GM18870 (cell line): ENCODE data around the gene TIMM21.

Experiments used
- ATAC-seq: cut with Tn5 transposase; IDR thresholded peaks from one replicate; pipeline ENCODE4 v1.9.1; 2021; ENCODE audit warnings: moderate library complexity; ENCODE audit not compliant: unreplicated experiment

TIMM21 gene

DNA sequence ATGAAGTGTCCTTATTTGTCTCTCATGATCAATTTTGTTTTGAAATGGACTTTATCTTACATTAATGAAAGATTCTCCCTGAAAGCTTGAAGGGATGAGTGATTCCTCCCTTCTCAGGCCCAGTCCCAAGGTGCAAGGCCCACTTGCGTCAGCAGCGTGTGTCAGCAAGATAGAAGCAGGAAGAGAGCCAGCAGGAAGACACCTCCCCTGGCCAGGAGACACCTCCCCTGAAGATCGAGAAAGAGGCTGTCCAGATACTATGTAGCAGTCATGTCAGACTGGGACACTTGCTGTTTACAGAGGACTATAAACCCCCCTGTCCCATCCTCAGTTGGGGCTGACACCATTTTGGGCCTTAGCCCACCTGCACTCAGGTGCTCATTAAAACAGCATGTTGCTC is 38.3 kb downstream of the TIMM21 start:
- ATAC-seq = no peak

DNA sequence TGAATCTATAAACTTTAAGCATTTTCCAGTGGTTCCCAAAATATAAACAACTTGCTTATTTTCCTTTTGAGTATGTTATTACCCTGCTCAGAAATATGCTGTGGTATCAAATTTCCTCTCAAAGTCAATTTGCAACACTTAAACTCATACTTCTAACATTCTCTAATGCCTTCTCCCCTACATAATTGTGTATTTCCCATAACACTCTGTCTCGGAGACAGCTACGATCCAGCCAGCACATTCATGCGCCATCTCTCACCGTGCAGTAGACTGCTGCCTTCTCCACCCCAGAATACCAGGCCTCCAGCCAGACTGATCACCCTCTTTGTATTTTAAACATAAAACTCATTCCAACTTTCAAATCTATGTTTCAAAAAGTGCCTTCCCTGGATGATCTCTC is 41.8 kb downstream of the TIMM21 start:
- ATAC-seq = no peak

DNA sequence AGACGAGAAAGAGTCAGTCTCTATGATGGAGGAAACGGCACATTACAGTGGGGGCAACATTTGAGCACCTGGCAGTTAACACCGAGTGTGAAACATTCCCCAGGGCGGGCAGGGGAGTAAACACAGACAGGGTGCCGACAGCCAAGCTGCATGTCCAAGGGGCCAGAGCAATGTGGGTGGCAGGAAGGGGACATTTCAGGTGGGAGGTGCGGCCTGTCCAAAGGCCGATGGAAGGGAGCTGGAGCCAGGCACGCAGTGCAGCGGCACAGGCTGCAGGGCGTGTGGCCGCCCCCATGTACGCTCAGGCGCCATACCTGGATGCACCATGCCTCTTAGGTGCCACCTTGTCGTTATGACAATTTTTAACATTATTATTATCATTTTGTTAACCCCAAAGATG is 43.3 kb downstream of the TIMM21 start:
- ATAC-seq = no peak

DNA sequence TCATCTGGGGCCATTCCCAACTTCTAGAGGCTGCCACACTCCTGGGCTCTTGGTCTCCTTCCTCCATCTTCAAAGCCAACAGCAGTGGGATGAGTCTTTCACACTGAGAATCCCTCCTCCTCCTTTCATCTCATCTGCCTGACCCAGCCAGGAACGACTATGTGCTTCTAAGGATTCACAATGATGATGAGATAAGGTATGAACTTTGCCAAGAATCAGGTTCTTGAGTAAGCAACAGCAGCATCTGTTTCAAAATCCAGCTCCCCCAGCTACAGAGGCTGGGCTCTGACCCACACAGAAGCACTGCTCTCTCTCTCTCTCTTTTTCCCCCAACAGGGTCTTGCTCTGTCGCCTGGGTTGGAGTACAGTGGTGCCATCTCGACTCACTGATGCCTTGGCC is 46.4 kb downstream of the TIMM21 start:
- no peak for ATAC-seq

DNA sequence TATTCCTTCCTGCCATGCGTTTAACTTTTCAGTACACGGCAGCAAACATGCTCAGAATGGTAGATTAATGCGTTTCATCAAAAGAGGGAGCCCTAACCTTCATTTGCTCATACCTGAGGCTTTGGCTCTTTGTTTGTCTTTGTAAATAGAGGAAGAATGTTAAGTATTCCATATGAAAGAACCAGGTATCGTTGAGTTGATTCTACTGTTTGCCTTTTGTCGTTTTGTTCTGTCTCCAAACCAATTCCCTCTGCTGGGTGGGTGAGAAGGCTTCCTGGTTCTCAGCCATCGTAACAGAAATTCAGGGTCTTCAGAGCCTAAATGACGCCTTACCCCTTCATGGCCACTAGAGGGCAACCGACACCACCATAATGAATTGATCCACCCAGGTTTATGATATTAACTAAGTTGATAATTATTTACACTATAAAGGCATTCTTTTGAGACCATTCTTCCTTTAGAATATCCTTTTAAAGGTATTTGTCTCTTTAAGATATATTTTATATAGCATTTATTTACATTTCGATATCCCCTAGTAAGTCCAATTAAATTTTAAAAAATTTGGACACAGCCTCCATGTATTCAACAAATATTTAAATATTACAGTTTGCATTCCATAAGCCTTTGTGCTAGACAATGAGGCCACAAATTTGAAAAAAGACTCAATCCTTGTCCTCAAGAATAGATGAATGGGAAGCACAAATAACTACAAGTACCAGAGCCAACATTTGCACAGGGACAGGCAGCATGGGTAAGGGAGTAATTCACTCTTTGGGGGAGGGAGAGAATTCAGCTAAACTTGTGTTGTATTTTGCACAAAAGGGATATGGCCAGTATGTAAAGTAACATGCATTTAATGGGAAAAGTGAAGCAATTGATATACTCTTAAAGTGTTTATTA is 48.1 kb downstream of the TIMM21 start:
- peak; percentile 91 for ATAC-seq

DNA sequence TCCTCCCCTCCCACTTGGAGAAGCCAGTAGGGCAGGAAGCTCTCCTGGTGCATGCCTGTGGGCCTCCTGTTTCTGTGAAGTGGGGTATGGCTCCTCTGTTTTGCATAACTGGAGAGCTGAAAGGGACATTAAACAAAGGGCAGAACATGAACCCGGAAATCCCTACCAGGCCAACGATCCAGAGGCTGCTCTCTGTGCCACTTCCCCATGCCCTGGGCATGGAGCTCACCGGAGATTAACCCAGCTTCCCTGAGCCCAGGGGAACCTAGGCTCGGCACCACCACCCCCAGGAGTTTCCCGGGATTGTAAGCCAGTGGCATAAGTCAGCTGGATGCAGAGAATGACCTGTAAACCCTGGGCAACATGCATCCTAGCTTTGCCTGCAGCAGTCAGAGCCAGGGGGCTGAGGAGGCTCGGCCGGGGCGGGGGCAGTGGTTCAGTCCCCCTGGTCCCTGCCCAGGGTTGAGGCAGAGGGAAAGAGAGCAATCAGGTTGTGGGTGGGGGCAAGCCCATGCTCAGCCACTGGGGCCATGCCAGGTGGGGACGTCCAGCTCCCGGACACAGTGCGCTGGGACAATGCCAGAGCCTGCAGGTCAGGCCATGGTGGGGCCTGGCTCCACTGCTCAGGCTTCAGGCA is 49.5 kb downstream of the TIMM21 start:
- ATAC-seq = no peak

DNA sequence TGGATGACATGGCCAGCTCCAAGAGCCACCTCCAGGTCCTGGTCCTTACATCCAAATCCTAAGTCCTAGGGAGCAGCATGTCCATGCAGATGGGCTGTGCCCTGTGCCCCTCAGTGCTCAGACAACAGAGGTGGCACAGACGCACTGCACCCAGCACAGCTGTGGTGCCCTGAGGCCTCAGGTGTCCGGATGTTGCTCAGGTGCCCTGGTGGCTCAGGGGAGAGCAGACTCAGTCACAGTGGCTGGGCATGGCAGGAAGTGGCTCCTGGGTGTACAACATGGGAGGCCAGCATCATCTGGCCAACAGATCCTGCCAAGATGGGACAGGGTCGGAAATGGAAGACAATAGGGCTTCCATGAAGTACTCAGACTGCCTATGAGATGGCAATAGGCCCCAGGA is 50.1 kb downstream of the TIMM21 start:
- ATAC-seq = no peak

DNA sequence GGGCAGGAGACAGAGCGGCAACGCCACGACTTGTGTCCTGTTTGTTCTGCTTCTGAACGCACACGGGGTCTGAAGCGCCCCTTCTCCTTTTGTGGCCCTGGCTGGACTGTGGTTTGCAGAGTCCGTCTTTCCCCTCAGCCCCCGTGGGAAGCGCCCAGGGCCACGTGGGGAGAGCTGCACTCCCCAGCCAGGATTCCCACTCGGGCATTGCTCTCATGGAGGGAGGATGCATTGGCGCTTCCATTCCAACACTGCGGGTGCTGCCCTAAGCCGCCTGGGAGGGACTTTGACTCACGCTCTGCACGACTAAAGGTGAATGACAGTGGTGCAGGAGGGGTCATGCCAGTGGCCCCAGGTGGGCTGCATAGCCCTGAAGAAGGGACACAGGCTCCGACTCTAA is 52.5 kb downstream of the TIMM21 start:
- no peak for ATAC-seq

DNA sequence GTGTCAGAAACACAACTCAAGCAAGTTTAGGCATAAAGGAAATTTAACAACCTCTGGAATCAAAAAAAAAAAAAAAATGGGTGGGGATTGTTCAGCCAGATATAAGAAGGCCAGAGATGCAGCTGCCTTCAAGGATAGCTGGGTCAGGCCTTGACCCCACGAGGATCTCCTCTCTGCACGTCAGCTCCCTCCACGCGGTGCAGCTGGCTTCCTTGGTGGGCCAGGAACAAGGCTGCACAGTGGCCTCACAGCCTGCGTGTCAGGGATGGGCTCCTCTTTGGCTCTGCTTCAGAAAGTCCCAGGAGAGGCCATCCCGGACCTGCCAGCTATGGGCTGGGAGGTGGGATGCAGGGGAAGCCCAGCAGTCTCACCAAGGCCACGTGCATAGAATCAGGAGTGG is 55.5 kb downstream of the TIMM21 start:
- no peak for ATAC-seq

DNA sequence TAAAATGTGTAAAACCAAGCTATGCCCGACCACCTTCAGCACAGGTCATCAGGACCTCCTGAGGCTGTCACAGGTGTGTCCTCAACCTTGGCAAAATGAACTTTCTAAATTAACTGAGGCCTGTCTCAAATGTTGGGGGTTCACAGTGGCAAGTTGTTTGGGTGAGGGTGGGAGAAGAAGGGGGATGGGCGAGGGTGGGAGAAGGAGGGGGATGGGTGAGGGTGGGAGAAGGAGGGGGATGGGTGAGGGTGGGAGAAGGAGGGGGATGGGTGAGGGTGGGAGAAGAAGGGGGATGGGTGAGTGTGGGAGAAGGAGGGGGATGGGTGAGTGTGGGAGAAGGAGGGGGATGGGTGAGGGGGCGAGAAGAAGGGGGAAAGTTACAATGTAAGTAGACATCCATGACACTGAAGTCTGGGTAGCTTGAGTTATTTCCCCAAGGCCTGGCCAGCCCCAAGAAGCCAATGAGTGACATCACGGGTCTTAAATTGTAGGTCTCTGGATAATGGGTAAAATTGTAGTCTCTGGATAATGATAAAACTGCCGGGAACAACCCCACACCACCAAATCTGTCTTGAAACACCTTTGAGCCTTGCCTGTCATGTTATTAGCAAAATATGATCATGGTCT is 56.3 kb downstream of the TIMM21 start:
- ATAC-seq = no peak
